Measurements from ENCODE around the gene PRAMEF13. TPM values are rescaled to one million over a fixed set of nuclear protein-coding genes. Genes with fewer than 3 reads are reported as not detected.
"Not testable (repeated sequence)": the region's sequence is repeated elsewhere in the genome, so short reads cannot be mapped to it uniquely, and the experiment has no call there.

Gene PRAMEF13
- total RNA-seq, 1 experiment from 2014 or later = not detected

DNA sequence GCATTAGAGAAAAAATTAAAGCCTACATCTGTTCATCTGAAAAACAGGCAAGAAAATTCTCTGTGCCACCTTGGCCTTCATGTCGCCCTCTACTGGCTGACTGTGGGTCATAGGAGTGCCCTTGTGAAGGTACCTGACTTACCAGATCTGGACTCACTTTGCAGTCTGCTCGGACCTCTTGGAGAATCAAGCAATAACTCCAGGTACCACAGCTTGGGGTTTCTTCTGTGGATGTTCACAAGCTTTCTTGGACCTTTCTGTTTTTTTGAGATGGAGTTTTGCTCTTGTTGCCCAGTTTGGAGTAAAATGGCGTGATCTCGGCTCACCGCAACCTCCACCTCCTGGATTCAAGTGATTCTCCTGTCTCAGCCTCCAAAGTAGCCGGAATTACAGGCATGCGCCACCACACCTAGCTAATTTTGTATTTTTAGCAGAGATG is 27.2 kb upstream of the PRAMEF13 start:
- no peak for TF ChIP-seq EZH2phosphoT487 (IDR thresholded peaks at IDR 0.05; ENCODE audit: borderline replicate concordance, low read length)
- TF ChIP-seq EZH2 (IDR thresholded peaks at IDR 0.05; ENCODE audit: low read length, unreplicated experiment) = no peak
- TF ChIP-seq, protein P1, sequence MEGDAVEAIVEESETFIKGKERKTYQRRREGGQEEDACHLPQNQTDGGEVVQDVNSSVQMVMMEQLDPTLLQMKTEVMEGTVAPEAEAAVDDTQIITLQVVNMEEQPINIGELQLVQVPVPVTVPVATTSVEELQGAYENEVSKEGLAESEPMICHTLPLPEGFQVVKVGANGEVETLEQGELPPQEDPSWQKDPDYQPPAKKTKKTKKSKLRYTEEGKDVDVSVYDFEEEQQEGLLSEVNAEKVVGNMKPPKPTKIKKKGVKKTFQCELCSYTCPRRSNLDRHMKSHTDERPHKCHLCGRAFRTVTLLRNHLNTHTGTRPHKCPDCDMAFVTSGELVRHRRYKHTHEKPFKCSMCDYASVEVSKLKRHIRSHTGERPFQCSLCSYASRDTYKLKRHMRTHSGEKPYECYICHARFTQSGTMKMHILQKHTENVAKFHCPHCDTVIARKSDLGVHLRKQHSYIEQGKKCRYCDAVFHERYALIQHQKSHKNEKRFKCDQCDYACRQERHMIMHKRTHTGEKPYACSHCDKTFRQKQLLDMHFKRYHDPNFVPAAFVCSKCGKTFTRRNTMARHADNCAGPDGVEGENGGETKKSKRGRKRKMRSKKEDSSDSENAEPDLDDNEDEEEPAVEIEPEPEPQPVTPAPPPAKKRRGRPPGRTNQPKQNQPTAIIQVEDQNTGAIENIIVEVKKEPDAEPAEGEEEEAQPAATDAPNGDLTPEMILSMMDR (conservative IDR thresholded peaks at IDR 0.05; ENCODE audit: low read depth, low read length) = peak; percentile 51

DNA sequence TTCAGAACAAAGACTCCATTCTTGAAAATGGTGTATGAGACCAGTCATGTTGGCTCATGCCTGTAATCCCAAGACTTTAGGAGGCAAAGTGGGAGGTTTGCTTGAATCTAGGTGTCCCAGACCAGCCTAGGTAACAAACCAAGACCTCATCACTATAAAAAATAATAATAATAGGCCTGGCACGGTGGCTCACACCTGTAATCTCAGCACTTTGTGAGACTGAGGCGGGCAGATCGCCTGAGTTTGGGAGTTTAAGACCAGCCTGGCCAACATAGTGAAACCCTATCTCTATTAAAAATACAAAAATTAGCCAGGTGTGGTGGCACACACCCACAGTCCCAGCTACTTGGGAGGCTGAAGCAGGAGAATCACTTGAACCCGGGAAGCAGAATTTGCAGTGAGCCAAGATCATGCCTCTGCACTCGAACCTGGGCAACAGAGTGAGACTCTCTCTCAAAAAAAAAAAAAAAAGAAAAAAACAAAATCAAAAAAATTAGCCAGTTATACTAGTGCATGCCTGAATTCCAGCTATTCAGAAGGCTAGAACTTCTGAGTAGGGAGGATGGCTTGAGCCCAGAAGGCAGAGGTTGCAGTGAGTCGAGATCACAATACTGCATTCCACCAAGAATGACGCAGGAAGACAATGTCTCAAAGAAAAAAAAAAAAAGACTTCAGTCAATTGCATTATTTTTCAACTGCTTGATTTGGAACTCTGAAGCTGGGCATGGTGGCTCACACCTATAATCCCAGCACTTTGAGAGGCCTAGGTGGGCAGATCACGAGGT is 26.3 kb upstream of the PRAMEF13 start:
- H3F3A ChIP-seq (ENCODE audit: low read length, unreplicated experiment); DNase-seq; H3K9ac ChIP-seq (ENCODE audit: low read length); H3K4me3 ChIP-seq (ENCODE audit: low read length); H3K4me1 ChIP-seq (ENCODE audit: insufficient read depth, low read length); H4K20me1 ChIP-seq (ENCODE audit: low read length); H2AFZ ChIP-seq (ENCODE audit: low read length); H3K36me3 ChIP-seq (ENCODE audit: low read depth, low read length); POLR2A ChIA-PET (ENCODE audit: unreplicated experiment); H3K79me2 ChIP-seq (ENCODE audit: low read length); H3K27ac ChIP-seq (ENCODE audit: low read length); ATAC-seq; intact Hi-C loops (cut with micrococcal nuclease); H3K9me3 ChIP-seq (ENCODE audit: low read length); H3K27me3 ChIP-seq (ENCODE audit: low read length); BruUV-seq (replicated peaks); CTCF ChIA-PET; H3K4me2 ChIP-seq (ENCODE audit: low read length); H3K9me2 ChIP-seq (replicated peaks; ENCODE audit: low read length): not testable (repeated sequence)

More for the DNA sequence above, 27.2 kb upstream of the PRAMEF13 start:
- Histone ChIP-seq H3K9me2 (replicated peaks; ENCODE audit: low read length) (no peaks in the 10 kb centered on the region), H4K20me1 (ENCODE audit: low read length) (no peaks in the 10 kb centered on the region), H2AFZ (ENCODE audit: low read length) (no peak overlapping the region), H3K27ac (ENCODE audit: low read length) (no peak overlapping the region), H3K27me3 (ENCODE audit: low read length) (peaks cover 7% of the 10 kb centered on the region), H3F3A (ENCODE audit: low read length, unreplicated experiment) (no peaks in the 10 kb centered on the region), H3K4me2 (ENCODE audit: low read length) (no peak overlapping the region), H3K79me2 (ENCODE audit: low read length) (no peaks in the 10 kb centered on the region), H3K9me3 (ENCODE audit: low read length) (no peaks in the 10 kb centered on the region), H3K36me3 (ENCODE audit: low read depth, low read length) (no peaks in the 10 kb centered on the region), H3K9ac (ENCODE audit: low read length) (no peak overlapping the region), H3K4me1 (ENCODE audit: insufficient read depth, low read length) (no peaks in the 10 kb centered on the region), H3K4me3 (ENCODE audit: low read length) (no peak overlapping the region)
- POLR2A ChIA-PET (ENCODE audit: unreplicated experiment) = interaction anchor here (0.6 kb wide), 1 partner anchor 528 kb away, joined by 3 read pairs; no protein-coding TSS in a partner anchor
- intact Hi-C loops (cut with micrococcal nuclease) = no loop called here
- CTCF ChIA-PET = no interaction called here
- no TSS peak for BruUV-seq (replicated peaks)
- ATAC-seq = no peak
- DNase-seq = peak; percentile 45

DNA sequence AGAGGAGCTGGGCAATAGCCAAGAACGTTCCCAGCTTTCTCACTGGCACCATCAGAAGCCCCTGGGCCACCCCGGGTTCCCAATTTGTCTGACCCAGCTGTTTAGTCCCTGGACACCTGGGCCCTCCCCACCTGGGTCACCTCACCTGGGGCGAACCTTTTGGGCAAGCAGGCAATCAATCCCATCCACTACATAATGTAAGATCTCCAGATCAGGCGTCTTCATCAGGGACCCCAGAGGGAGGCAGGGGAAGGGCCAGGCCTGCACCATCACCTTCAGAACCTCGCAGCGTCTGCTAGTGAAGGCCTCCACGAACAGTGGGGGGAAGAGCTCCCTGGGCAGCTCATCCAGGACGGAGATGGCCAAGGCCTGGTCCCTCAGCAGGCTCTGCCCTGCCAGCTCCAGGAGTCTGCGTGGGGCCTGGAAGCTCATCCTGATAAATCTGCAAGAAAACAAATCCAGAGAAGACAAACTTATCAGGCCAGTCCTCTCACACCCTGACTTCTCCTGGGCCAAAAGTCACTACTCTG is 24.5 kb upstream of the PRAMEF13 start, which contains the start of gene PRAMEF18:
Gene PRAMEF18, minus strand, starts transcription at position 480 of the 530 bp plus-strand sequence. Its CDS starts 48 bp downstream, at position 432.
- H3K9me3 ChIP-seq (ENCODE audit: low read length); H3K4me3 ChIP-seq (ENCODE audit: low read length); H3K79me2 ChIP-seq (ENCODE audit: low read length); H3K4me2 ChIP-seq (ENCODE audit: low read length); intact Hi-C loops (cut with micrococcal nuclease); POLR2A ChIA-PET (ENCODE audit: unreplicated experiment); H2AFZ ChIP-seq (ENCODE audit: low read length); H4K20me1 ChIP-seq (ENCODE audit: low read length); H3K36me3 ChIP-seq (ENCODE audit: low read depth, low read length); H3K9ac ChIP-seq (ENCODE audit: low read length); ATAC-seq; H3K9me2 ChIP-seq (replicated peaks; ENCODE audit: low read length); H3K27me3 ChIP-seq (ENCODE audit: low read length); CTCF ChIA-PET; DNase-seq; BruUV-seq (replicated peaks); H3K4me1 ChIP-seq (ENCODE audit: insufficient read depth, low read length); H3F3A ChIP-seq (ENCODE audit: low read length, unreplicated experiment); H3K27ac ChIP-seq (ENCODE audit: low read length): not testable (repeated sequence)

Measured in PC-3 (cell line).